GM06990 (cell line): Measurements from ENCODE around the gene GPR150.

Source experiments
- DNase-seq: peaks from one replicate; pipeline ENCODE4 v3.0.0-alpha.2; 2011; ENCODE audit not compliant: insufficient read length; ENCODE audit errors: extremely low read depth
- H3K27me3 ChIP-seq: replicated peaks from 2 replicates; pipeline ENCODE4 v1.6.0; 2011; ENCODE audit warnings: low read length; ENCODE audit not compliant: control insufficient read depth, insufficient read depth
- H3K36me3 ChIP-seq: 2 replicates; pipeline ENCODE4 v1.5.1; 2011; ENCODE audit warnings: low read length; ENCODE audit not compliant: control insufficient read depth, insufficient read depth
- H3K4me3 ChIP-seq: replicated peaks from 2 replicates; pipeline ENCODE4 v1.5.1; 2011; ENCODE audit warnings: low read depth, mild to moderate bottlenecking, control low read depth, low read length
- TF ChIP-seq, protein P1 (sequence below): IDR thresholded peaks from 2 replicates; pipeline ENCODE4 v1.5.1; 2011; ENCODE audit warnings: low read length, control low read depth, mild to moderate bottlenecking, inconsistent platforms; ENCODE audit not compliant: insufficient read depth, poor library complexity, severe bottlenecking

GPR150 gene

DNA sequence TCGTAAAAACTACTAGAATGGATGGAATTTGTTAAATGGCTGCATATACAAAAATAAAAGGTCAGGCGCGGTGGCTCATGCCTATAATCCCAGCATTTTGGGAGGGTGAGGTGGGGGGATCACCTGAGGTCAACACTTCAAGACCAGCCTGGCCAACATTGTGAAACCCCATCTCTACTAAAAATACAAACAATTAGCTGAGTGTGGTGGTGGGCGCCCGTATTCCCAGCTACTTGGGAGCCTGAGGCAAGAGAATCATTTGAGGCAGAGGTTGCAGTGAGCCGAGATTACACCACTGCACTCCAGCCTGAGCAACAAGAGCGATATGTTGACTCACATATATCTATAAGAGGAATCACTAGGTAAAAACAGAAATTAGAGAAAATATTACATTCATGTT, 9.3 kb upstream of the GPR150 start:
- TF ChIP-seq, protein P1, sequence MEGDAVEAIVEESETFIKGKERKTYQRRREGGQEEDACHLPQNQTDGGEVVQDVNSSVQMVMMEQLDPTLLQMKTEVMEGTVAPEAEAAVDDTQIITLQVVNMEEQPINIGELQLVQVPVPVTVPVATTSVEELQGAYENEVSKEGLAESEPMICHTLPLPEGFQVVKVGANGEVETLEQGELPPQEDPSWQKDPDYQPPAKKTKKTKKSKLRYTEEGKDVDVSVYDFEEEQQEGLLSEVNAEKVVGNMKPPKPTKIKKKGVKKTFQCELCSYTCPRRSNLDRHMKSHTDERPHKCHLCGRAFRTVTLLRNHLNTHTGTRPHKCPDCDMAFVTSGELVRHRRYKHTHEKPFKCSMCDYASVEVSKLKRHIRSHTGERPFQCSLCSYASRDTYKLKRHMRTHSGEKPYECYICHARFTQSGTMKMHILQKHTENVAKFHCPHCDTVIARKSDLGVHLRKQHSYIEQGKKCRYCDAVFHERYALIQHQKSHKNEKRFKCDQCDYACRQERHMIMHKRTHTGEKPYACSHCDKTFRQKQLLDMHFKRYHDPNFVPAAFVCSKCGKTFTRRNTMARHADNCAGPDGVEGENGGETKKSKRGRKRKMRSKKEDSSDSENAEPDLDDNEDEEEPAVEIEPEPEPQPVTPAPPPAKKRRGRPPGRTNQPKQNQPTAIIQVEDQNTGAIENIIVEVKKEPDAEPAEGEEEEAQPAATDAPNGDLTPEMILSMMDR: no peak
- H3K36me3 ChIP-seq: no peaks in the 10 kb centered on the region
- no peak for DNase-seq
- no peaks in the 10 kb centered on the region for H3K27me3 ChIP-seq
- no peak overlapping the region for H3K4me3 ChIP-seq

DNA sequence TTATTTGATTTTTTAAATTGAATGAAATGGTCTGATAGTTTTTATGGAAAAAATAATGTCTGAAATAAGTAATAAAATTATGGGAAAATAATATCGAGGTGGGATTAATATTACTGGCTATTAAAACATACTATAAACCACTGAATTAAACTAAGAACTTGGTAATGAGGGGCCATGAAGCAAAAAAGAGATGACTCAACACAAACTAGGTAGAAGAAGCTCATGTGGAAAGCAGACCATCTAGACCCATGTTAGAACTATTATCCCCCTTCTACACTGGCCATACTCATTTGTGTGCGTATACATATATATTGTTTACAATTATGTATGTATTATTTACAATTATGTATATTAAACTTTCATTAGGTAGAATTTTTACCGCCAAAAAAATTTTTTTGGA, 8.5 kb upstream of the GPR150 start:
- TF ChIP-seq, protein P1: no peak
- DNase-seq: no peak
- Histone ChIP-seq H3K4me3 (no peak overlapping the region), H3K27me3 (no peaks in the 10 kb centered on the region), H3K36me3 (no peaks in the 10 kb centered on the region)

DNA sequence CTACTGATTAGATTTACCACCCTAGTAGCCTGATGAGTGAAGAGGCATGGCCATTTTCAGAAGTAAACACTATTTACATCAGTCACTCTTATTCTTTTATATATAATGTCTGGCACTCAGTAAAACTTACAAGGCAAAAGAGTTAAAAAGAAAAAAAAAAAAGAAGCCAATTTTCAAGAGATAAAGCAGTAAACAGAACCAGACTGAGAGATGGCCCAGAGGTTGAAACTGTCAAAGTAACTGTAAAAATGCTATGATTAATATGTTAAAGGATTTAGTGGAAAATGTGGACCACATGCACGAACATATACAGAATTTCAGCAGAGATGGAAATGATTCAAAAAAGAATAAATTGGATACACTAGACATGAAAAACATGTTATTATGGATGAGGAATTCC, 6.4 kb upstream of the GPR150 start:
- no peak for DNase-seq
- Histone ChIP-seq H3K4me3 (no peak overlapping the region), H3K36me3 (no peaks in the 10 kb centered on the region), H3K27me3 (no peaks in the 10 kb centered on the region)
- TF ChIP-seq, protein P1: no peak

DNA sequence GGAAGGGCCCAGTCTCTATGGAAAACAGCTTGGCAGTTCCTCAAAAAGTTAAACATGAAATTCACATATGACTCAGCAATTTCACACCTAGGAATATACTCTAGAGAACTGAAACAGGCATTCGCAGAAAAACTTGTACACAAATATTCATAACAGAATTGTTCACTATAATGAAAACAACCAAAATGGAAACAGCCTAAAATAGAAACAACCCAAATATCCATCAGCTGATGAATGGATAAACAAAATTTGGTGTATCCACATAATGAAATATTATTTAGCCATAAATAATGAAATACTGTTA, 4.8 kb upstream of the GPR150 start:
- TF ChIP-seq, protein P1: no peak
- no peak overlapping the region for H3K4me3 ChIP-seq

DNA sequence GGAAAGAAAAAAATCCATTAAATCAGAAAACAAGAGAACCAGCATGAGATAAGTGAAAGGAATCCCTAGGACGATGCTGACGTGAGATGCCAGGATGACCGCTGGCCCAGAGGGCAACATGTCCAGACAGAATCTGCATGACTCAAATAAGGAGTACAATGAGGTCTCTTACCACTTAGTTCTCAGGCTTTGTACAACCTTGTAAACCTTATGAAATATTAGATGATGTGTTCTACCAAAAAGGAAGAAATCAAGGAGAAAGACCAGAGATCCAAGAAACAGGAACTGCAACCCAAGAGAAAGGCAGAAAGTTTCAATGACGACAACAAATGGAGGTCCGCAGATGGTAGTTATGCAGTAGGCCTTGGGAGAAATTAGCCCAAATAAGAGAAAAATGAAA, 2.8 kb upstream of the GPR150 start:
- Histone ChIP-seq H3K27me3 (no peaks in the 10 kb centered on the region), H3K36me3 (no peaks in the 10 kb centered on the region), H3K4me3 (no peak overlapping the region)
- no peak for DNase-seq
- TF ChIP-seq, protein P1: no peak

More for the DNA sequence above, 4.8 kb upstream of the GPR150 start:
- DNase-seq: peak; percentile 21
- Histone ChIP-seq H3K36me3 (no peaks in the 10 kb centered on the region), H3K27me3 (no peaks in the 10 kb centered on the region)

DNA sequence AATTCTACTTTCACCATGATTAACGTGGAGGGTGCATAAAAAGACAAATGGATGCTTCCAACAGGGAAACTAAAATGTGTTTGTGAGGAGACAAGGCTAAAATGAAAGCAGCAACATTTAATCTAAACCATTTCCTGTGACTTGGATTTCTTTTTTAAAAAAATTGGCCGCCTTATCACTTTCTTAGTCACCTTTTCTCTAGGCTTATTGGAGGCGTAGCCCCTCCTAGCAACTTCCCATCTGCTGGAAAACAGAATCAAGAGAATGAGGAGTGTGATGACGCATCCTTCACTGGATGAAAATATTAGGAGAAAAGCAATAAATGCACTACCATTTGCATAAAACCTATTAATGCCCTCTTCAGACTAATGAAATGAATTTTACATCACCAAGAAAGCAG, 791 bp upstream of the GPR150 start:
- H3K4me3 ChIP-seq: no peak overlapping the region
- TF ChIP-seq, protein P1: no peak

More for the DNA sequence above, 791 bp upstream of the GPR150 start:
- H3K36me3 ChIP-seq: no peaks in the 10 kb centered on the region
- H3K27me3 ChIP-seq: no peaks in the 10 kb centered on the region
- DNase-seq: no peak
